Skeletal muscle tissue (tissue), 4 donors: Measurements from ENCODE around the gene TNIK. TPM values are rescaled to one million over a fixed set of nuclear protein-coding genes. Genes with fewer than 3 reads are reported as not detected.

Source experiments
- H3K27ac ChIP-seq: one replicate; pipeline ENCODE4 v1.7.0; 2013; ENCODE audit warnings: mild to moderate bottlenecking, low read depth, low read length, inconsistent platforms
- H3K27me3 ChIP-seq, 3 donors: one replicate each; pipeline ENCODE4 v1.7.0; 2013; ENCODE audit warnings: low read length in 3 of 3; ENCODE audit not compliant: control insufficient read depth in 3 of 3, insufficient read depth in 3 of 3
- H3K36me3 ChIP-seq, 3 donors: one replicate each; pipeline ENCODE4 v1.7.0; 2013; ENCODE audit warnings: low read length in 3 of 3; ENCODE audit not compliant: control insufficient read depth in 3 of 3, insufficient read depth in 3 of 3
- H3K4me1 ChIP-seq, 3 donors: one replicate each; pipeline ENCODE4 v1.7.0; 2013; ENCODE audit warnings: low read length in 3 of 3, mild to moderate bottlenecking in 3 of 3; ENCODE audit not compliant: control insufficient read depth in 3 of 3, insufficient read depth in 3 of 3
- H3K4me3 ChIP-seq, 3 donors: one replicate each; pipeline ENCODE4 v1.7.0; 2013; ENCODE audit warnings: low read length in 3 of 3
- H3K9ac ChIP-seq, 3 donors: one replicate each; pipeline ENCODE4 v1.7.0; 2013; ENCODE audit warnings: low read length in 3 of 3, mild to moderate bottlenecking in 3 of 3, moderate library complexity in 2 of 3, low read depth in 1 of 3
- H3K9me3 ChIP-seq, 3 donors: one replicate each; pipeline ENCODE4 v1.7.0; 2013; ENCODE audit warnings: low read length in 3 of 3; ENCODE audit not compliant: control insufficient read depth in 3 of 3
- total RNA-seq: library from RNA; depleted of rRNA; stranded (reverse); fragments of >200 nt; gene quantifications from one replicate; pipeline ENCODE4 v1.2.3, GENCODE V29; 2014
- donor health status: Osteomylitis.

Gene TNIK
- total RNA-seq, 1 donor from 2014 or later, result 31.3 TPM

DNA sequence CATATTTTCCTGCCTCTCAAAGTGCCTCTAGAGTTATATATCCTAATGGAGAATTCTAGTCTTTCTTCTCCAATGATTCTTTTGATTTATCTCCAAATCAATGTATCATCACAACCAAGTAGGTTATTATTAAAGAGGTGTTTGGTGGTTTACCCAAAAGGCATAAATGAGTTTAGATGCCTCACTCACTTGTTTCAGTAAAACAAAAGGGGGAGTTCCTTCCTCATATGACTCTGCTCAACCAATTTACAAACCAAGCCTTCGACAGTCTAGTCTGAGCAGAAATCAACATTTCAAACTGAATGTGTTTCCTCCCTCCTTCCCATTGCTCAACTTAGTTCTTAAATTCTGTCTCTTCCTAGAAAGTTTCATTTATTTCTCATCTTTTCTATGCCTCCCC lies 116.5 kb downstream of the TNIK start:
- H3K27ac ChIP-seq, result no peak overlapping the region
- H3K36me3 ChIP-seq, result no peaks in the 10 kb centered on the region
- peaks cover 15 to 25% (median 20%) of the 10 kb centered on the region in 3 donors for H3K4me1 ChIP-seq
- no peaks in the 10 kb centered on the region for H3K9me3 ChIP-seq
- H3K4me3 ChIP-seq, result no peak overlapping the region
- H3K9ac ChIP-seq, result no peak overlapping the region
- H3K27me3 ChIP-seq, result no peaks in the 10 kb centered on the region

DNA sequence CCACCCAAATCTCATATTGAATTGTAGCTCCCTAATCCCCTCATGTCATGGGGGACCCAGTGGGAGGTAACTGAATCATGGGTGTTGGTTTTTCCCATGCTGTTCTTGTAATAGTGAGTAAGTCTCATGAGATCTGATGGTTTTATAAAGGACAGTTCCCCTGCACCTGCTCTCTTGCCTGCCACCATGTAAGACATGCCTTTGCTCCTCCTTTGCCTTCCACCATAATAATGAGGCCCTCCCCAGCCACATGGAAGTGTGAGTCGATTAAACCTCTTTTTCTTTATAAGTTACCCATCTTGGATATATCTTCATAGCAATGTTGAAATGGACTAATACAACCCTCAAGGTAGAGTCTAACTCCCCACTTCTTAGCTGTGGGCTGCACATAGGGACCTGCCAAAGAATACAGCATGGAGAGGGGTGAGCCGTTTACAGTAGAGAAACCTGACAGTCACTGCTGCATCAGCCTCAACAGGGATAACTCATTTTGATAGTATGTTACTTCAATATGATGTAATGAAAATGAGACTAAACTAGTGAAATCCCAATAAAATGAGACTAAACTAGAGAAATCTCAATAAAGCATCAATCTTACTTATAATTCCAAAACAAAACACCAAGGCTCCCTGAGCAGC lies 117.3 kb downstream of the TNIK start:
- Histone ChIP-seq H3K9ac (no peak overlapping the region), H3K27ac (no peak overlapping the region), H3K4me1 (peaks cover 13 to 23% (median 17%) of the 10 kb centered on the region in 3 donors), H3K4me3 (no peak overlapping the region), H3K9me3 (no peaks in the 10 kb centered on the region), H3K36me3 (no peaks in the 10 kb centered on the region), H3K27me3 (no peaks in the 10 kb centered on the region)

DNA sequence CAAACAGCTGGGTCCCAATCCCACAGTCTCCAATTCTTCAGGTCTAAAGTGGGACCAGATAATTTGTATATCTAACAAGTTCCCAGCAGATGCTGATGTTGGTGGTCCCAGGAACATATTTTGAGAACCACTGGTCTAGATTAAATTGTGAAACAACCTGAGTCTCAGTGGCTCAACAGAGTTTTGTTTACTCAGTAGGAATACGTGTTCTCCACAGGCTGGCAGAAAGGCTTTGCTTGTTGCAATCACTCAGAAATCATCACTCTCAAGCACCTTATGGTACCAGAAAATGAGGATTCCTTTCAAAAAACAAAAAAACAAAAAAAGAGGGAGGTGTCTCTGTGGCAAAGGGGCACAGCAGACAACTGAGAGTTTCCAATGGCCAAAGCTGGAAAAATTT lies 118.0 kb downstream of the TNIK start:
- no peaks in the 10 kb centered on the region for H3K9me3 ChIP-seq
- H3K27me3 ChIP-seq, result no peaks in the 10 kb centered on the region
- no peak overlapping the region for H3K27ac ChIP-seq
- H3K4me3 ChIP-seq, result no peak overlapping the region
- H3K36me3 ChIP-seq, result no peaks in the 10 kb centered on the region
- no peak overlapping the region for H3K9ac ChIP-seq
- H3K4me1 ChIP-seq, result peaks cover 6 to 16% (median 11%) of the 10 kb centered on the region in 3 donors

DNA sequence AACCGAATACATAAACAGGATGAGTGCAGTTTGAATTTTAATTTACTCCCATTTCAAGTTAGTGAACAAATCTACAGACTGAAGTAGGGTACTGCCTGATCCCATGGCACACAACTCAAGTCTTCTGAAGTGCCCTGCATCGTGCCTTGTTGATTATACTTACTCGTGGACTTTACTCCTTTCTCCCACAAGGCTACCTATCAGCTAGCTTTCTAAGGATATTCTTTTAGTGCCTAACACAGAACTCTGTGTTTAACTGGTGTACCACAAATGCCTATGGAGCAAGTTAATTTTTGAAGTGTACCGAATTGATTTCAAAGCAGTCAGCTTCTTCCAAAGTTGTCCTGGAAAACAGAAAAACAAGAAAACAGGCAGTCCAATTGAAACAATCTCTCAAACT lies 119.8 kb downstream of the TNIK start:
- no peaks in the 10 kb centered on the region for H3K36me3 ChIP-seq
- H3K9me3 ChIP-seq, result no peaks in the 10 kb centered on the region
- H3K4me1 ChIP-seq, result peaks cover 5 to 19% (median 11%) of the 10 kb centered on the region in 3 donors
- H3K27me3 ChIP-seq, result no peaks in the 10 kb centered on the region
- no peak overlapping the region for H3K27ac ChIP-seq
- no peak overlapping the region for H3K4me3 ChIP-seq
- H3K9ac ChIP-seq, result no peak overlapping the region

DNA sequence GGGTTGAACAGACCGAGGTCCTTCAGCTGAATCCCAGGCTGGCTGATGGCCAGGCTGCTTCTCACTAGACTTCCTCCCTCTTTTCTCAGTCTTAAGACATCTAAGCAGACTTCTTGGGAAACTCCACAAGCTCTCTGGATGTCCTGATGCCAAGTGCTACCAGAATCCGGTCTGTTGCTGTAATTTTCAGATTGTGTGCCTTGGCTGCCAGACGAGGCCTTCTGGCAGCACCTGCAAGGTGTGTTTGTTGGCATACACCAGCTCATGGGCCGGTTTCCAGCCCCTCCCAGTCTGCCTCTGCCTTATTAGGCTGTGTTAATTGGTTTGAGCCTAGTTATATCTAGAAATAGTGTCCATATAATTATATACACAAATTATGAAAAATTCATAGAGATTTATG lies 120.6 kb downstream of the TNIK start:
- H3K4me3 ChIP-seq, result no peak overlapping the region
- H3K4me1 ChIP-seq, result peaks cover 13 to 22% (median 14%) of the 10 kb centered on the region in 3 donors
- no peaks in the 10 kb centered on the region for H3K9me3 ChIP-seq
- no peaks in the 10 kb centered on the region for H3K36me3 ChIP-seq
- no peaks in the 10 kb centered on the region for H3K27me3 ChIP-seq
- no peak overlapping the region for H3K27ac ChIP-seq
- H3K9ac ChIP-seq, result no peak overlapping the region

DNA sequence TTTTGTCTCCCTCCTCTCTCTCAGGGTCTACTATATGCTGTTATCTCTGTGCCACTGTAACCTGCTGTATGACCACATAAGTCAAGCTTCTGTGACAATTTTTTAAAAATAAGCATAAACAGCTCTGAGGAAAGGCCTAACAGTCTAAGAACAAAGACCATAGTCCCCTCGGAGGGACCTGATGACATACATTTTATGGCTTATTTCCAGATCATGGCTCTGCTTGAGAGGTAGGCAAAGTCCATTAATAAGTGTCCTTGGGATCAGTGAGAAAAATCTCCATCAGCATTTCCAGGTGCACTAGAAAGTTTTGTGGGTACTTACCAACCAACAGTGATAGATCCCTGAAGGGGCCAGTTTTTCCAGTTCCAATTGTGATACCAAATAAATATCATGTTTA lies 123.8 kb downstream of the TNIK start:
- Histone ChIP-seq H3K36me3 (no peaks in the 10 kb centered on the region), H3K27ac (peak overlapping the region; percentile 82)

DNA sequence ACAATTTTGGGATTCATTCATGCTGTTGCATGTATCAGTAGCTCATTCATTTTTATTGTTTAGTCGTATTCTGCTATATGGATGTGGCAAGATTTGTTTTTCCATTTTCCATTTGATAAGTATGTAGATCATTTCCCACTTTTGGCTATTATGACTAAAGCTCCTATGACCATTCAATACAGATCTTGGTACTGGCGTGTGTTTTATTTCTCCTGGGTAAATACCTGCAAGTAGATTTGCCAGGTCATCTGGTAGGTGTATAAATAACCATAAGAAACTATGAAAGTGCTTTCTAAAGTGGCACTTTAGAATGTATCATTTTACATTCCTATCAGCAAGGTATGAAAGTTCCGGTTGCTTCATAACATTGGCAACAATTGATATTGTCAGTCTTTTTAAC lies 124.6 kb downstream of the TNIK start:
- Histone ChIP-seq H3K4me1 (peaks cover 9 to 34% (median 24%) of the 10 kb centered on the region in 3 donors), H3K9me3 (no peaks in the 10 kb centered on the region), H3K27ac (peak overlapping the region; percentile 82), H3K4me3 (no peak overlapping the region), H3K27me3 (no peaks in the 10 kb centered on the region), H3K36me3 (no peaks in the 10 kb centered on the region), H3K9ac (no peak overlapping the region)

More for the DNA sequence above, 123.8 kb downstream of the TNIK start:
- Histone ChIP-seq H3K4me3 (no peak overlapping the region), H3K4me1 (peaks cover 9 to 29% (median 19%) of the 10 kb centered on the region in 3 donors), H3K9ac (no peak overlapping the region), H3K9me3 (no peaks in the 10 kb centered on the region), H3K27me3 (no peaks in the 10 kb centered on the region)

DNA sequence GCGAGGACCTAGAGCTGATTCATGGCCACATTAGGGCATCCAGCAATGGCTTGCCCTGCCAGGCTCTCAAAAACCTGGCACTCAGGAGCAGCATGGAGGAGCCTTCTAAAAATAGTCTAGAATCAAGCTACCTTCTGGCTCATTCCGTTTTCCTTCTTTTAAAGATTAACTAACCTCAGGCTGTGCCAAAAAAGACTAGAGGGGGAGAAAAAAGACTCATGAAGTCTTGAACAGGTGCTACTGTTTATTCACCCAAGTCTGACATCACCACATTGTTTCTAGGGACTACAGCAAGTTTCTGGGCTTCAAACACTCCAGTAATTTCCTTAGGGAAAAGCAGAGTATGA lies 125.8 kb downstream of the TNIK start:
- Histone ChIP-seq H3K9me3 (no peaks in the 10 kb centered on the region), H3K27me3 (no peaks in the 10 kb centered on the region), H3K27ac (peak overlapping the region; percentile 82), H3K4me3 (peak overlapping the region in 1 of 3 donors; percentile 21), H3K36me3 (no peaks in the 10 kb centered on the region), H3K4me1 (peaks cover 13 to 37% (median 28%) of the 10 kb centered on the region in 3 donors), H3K9ac (peak overlapping the region in 2 of 3 donors; percentile 35 to 43)

DNA sequence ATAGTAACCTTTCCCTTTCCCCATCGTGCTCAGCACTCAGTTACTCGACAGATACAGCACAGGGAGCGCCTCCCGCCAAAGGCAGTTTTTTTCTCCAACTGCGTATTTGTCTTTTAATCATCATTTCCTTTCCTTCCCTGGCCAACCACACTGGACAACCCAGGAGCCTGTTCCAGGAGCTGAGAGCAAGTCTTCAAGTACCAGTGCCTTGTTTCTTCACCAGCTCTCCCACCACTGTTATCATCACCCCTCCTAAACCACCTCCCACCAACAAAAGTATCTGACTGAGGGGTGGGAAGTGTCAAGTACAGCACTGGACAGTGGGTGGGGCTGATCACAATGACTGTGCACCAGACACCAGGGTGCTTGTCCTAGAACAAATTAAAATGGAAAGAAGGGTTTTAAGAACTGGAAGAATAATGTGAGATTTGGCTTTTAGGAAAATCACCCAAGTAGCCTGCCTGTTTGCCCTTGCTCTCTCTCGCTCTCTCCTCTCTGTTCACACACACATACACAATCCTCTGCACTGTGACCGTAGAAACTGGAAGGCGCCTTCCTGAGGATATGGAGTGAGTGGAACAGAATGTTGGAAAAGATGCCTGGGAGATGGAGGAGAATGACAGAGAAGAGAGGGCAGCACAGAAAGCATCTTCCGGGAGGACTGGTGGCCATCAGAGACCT lies 126.3 kb downstream of the TNIK start:
- Histone ChIP-seq H3K36me3 (no peaks in the 10 kb centered on the region), H3K9ac (no peak overlapping the region), H3K27ac (peak overlapping the region; percentile 82), H3K4me1 (peaks cover 13 to 38% (median 29%) of the 10 kb centered on the region in 3 donors), H3K9me3 (no peaks in the 10 kb centered on the region), H3K4me3 (peak overlapping the region in 1 of 3 donors; percentile 21), H3K27me3 (no peaks in the 10 kb centered on the region)

DNA sequence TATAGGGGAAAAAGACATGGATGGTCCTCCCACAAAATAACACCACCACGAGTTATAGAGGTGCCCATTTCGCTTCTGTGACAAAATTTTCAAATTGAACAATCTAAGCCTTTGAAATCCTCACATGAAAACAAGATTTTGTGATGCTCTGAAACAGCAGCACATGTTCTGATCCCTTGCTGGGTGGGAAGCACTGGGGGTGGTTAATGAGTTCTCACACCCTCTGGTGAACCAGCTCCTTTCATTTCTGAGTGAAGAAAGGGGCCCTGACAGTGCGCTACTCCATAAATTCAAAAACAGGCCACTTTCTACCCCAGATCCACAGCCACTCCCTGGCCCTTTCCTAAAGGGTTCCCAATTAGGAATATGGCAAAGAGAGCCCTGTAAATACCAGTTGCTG lies 129.3 kb downstream of the TNIK start:
- peak overlapping the region; percentile 69 for H3K27ac ChIP-seq

More for the DNA sequence above, 129.3 kb downstream of the TNIK start:
- no peaks in the 10 kb centered on the region for H3K36me3 ChIP-seq
- H3K4me3 ChIP-seq, result no peak overlapping the region
- H3K27me3 ChIP-seq, result no peaks in the 10 kb centered on the region
- H3K9me3 ChIP-seq, result no peaks in the 10 kb centered on the region
- peak overlapping the region in 1 of 3 donors; percentile 2 for H3K9ac ChIP-seq
- peaks cover 16 to 44% (median 40%) of the 10 kb centered on the region in 3 donors for H3K4me1 ChIP-seq
